Esophagus muscularis mucosa (tissue), 3 donors: ENCODE results near the gene PCDHB10.
"Not testable (repeated sequence)": the region's sequence is repeated elsewhere in the genome, so short reads cannot be mapped to it uniquely, and the experiment has no call there.

Experiments
- CTCF ChIP-seq, 3 experiments: fragments of 200-600 bp in 2 of 3; fragments of 450-650 bp in 1 of 3; sonication (generic) in 2 of 3; IDR thresholded peaks; one replicate each; pipeline ENCODE4 v1.5.1; 2017 to 2019; ENCODE audit warnings: antibody characterized with exemption in 3 of 3, mild to moderate bottlenecking in 2 of 3, moderate library complexity in 1 of 3
- POLR2A ChIP-seq: fragments of 450-650 bp; IDR thresholded peaks from one replicate; pipeline ENCODE4 v1.6.1; 2017; ENCODE audit warnings: antibody characterized with exemption, moderate library complexity, mild to moderate bottlenecking, low read depth

GRCh38 chr5:141215504-141215903 is 23.4 kb downstream of the PCDHB10 start:
- TF ChIP-seq CTCF (IDR thresholded peaks at IDR 0.05); POLR2A: not testable (repeated sequence)
